ENCODE results near the gene SSNA1.

The SSNA1 gene

GRCh38 chr9:137223078-137223970 is 34.8 kb downstream of the SSNA1 start:
- DNase-seq, result peak; percentile 88

- no peak for DNase-seq
These were observed 36.6 kb downstream of the SSNA1 start, which contains the start of gene CYSRT1 for GRCh38 chr9:137224830-137225694. Gene CYSRT1 (plus strand): TSS chr9:137225174. CDS start chr9:137225622, 448 bp downstream.

GRCh38 chr9:137225699-137226331 is 37.3 kb downstream of the SSNA1 start:
- no peak for DNase-seq

- DNase-seq, result no peak
These were observed 38.0 kb downstream of the SSNA1 start for GRCh38 chr9:137226338-137227053.

- peak; percentile 59 for DNase-seq
These were observed 38.8 kb downstream of the SSNA1 start, which contains the start of gene RNF224 for GRCh38 chr9:137227054-137227852. Gene RNF224 (plus strand): TSS chr9:137227502. CDS start chr9:137228336, 834 bp downstream.

- DNase-seq, result no peak
These were observed 39.5 kb downstream of the SSNA1 start for GRCh38 chr9:137227853-137228505.

GRCh38 chr9:137228506-137228967 is 40.1 kb downstream of the SSNA1 start:
- DNase-seq, result no peak

GRCh38 chr9:137228968-137229896 is 40.8 kb downstream of the SSNA1 start:
- DNase-seq, result no peak

GRCh38 chr9:137229903-137230704 is 41.6 kb downstream of the SSNA1 start:
- DNase-seq, result no peak

- DNase-seq, result no peak
These were observed 42.4 kb downstream of the SSNA1 start, which contains the start of gene SLC34A3 for GRCh38 chr9:137230705-137231371. Gene SLC34A3 (plus strand): TSS chr9:137230901. CDS start chr9:137231703, 802 bp downstream.

- no peak for DNase-seq
These were observed 43.0 kb downstream of the SSNA1 start for GRCh38 chr9:137231372-137232039.

GRCh38 chr9:137232101-137232500 is 43.6 kb downstream of the SSNA1 start:
- no peak for DNase-seq

- no peak for DNase-seq
These were observed 44.0 kb downstream of the SSNA1 start for GRCh38 chr9:137232510-137232909.

- DNase-seq, result no peak
These were observed 44.9 kb downstream of the SSNA1 start for GRCh38 chr9:137233143-137233980.

- DNase-seq, result no peak
These were observed 45.7 kb downstream of the SSNA1 start for GRCh38 chr9:137234055-137234697.
